Fibroblast of pulmonary artery (primary cell): ENCODE data around the gene GRID2.
A peak's percentile ranks its signal among the peaks of the same experiment; 100 is the strongest.
"Not testable (repeated sequence)": the region's sequence is repeated elsewhere in the genome, so short reads cannot be mapped to it uniquely, and the experiment has no call there.

Experiments
- DNase-seq: peaks from one replicate; pipeline ENCODE4 v3.0.0-alpha.2; 2010; ENCODE audit warnings: low read depth
- H3K4me3 ChIP-seq: replicated peaks from 2 replicates; pipeline ENCODE4 v1.5.1; 2011; ENCODE audit warnings: low read depth, mild to moderate bottlenecking, control low read depth, low read length, moderate library complexity
- CTCF ChIP-seq: IDR thresholded peaks from 2 replicates; pipeline ENCODE4 v1.5.1; 2011; ENCODE audit warnings: mild to moderate bottlenecking, control low read depth, low read length, inconsistent platforms; ENCODE audit errors: missing control alignments

Gene GRID2

GRCh38 chr4:93359586-93359985 is 1055.8 kb downstream of the GRID2 start:
- DNase-seq = no peak
- no peak overlapping the region for H3K4me3 ChIP-seq
- no peak for TF ChIP-seq CTCF

GRCh38 chr4:93366169-93366755 is 1062.5 kb downstream of the GRID2 start:
- not testable (repeated sequence) for DNase-seq, H3K4me3 ChIP-seq

- no peak for TF ChIP-seq CTCF
- no peak for DNase-seq
- H3K4me3 ChIP-seq = no peak overlapping the region
These were observed 1065.2 kb downstream of the GRID2 start for GRCh38 chr4:93368968-93369367.

- no peak for TF ChIP-seq CTCF
- DNase-seq = no peak
- H3K4me3 ChIP-seq = no peak overlapping the region
These were observed 1066.5 kb downstream of the GRID2 start for GRCh38 chr4:93370256-93370655.

- no peak for DNase-seq
- no peak overlapping the region for H3K4me3 ChIP-seq
- TF ChIP-seq CTCF = no peak
These were observed 1070.4 kb downstream of the GRID2 start for GRCh38 chr4:93373893-93374860.

GRCh38 chr4:93384241-93384640 is 1080.5 kb downstream of the GRID2 start:
- DNase-seq = no peak
- TF ChIP-seq CTCF = no peak
- H3K4me3 ChIP-seq = no peak overlapping the region

- DNase-seq = peak; percentile 29
- no peak for TF ChIP-seq CTCF
- no peak overlapping the region for H3K4me3 ChIP-seq
These were observed 1081.1 kb downstream of the GRID2 start for GRCh38 chr4:93384887-93385286.
